Breast epithelium (tissue), 3 donors: ENCODE measurements around the gene PTGS1.

Experiments
- POLR2A ChIP-seq: fragments of 450-650 bp; IDR thresholded peaks from one replicate; pipeline ENCODE4 v1.6.1; 2016; ENCODE audit warnings: antibody characterized with exemption, mild to moderate bottlenecking, moderate library complexity
- POLR2AphosphoS5 ChIP-seq, 3 donors: sonication (generic); formaldehyde crosslinking; IDR thresholded peaks; one replicate each; pipeline ENCODE4 v1.6.1; 2017; ENCODE audit warnings: antibody characterized with exemption in 3 of 3
- TF ChIP-seq, protein P1 (sequence below), 3 donors: fragments of 450-650 bp; IDR thresholded peaks; one replicate each; pipeline ENCODE4 v1.5.1; 2016 to 2017; ENCODE audit warnings: antibody characterized with exemption in 3 of 3, mild to moderate bottlenecking in 3 of 3, moderate library complexity in 3 of 3

GRCh38 chr9:122336866-122337555, 33.8 kb upstream of the PTGS1 start:
- TF ChIP-seq, protein P1, sequence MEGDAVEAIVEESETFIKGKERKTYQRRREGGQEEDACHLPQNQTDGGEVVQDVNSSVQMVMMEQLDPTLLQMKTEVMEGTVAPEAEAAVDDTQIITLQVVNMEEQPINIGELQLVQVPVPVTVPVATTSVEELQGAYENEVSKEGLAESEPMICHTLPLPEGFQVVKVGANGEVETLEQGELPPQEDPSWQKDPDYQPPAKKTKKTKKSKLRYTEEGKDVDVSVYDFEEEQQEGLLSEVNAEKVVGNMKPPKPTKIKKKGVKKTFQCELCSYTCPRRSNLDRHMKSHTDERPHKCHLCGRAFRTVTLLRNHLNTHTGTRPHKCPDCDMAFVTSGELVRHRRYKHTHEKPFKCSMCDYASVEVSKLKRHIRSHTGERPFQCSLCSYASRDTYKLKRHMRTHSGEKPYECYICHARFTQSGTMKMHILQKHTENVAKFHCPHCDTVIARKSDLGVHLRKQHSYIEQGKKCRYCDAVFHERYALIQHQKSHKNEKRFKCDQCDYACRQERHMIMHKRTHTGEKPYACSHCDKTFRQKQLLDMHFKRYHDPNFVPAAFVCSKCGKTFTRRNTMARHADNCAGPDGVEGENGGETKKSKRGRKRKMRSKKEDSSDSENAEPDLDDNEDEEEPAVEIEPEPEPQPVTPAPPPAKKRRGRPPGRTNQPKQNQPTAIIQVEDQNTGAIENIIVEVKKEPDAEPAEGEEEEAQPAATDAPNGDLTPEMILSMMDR (IDR thresholded peaks at IDR 0.05), result no peak
- TF ChIP-seq POLR2A (no peak), POLR2AphosphoS5 (IDR thresholded peaks at IDR 0.05) (no peak)
